H1 (cell line): ENCODE data around the gene ZFR. TPM values are rescaled to one million over a fixed set of nuclear protein-coding genes. Genes with fewer than 3 reads are reported as not detected.

ENCODE experiments used
- CTCF ChIA-PET: fragments of 300-600 bp; sonication (Branson Sonifier 250); formaldehyde crosslinking; loops from one replicate; lab custom pipeline; 2021; ENCODE audit not compliant: partially characterized antibody; lab: Charles Lee
- POLR2A ChIA-PET: fragments of 300-600 bp; sonication (Branson Sonifier 250); formaldehyde crosslinking; loops from one replicate; lab custom pipeline; 2021; ENCODE audit warnings: inconsistent platforms; ENCODE audit not compliant: partially characterized antibody; lab: Charles Lee
- DNase-seq, 2 experiments: peaks; one replicate each; pipeline versions ENCODE4 v3.0.0 to v3.0.0-alpha.2; 2010 to 2022; ENCODE audit warnings: low spot score in 2 of 2, low read depth in 1 of 2, mixed read lengths in 1 of 2
- FAIRE-seq: peaks from 2 replicates; lab custom pipeline; 2011; peaks lifted over from hg19 to GRCh38; lab: Jason Lieb, UNC
- H2AFZ ChIP-seq: 2 replicates; pipeline ENCODE4 v1.8.1; 2012; ENCODE audit warnings: low read length, inconsistent platforms
- H2AK5ac ChIP-seq: 2 replicates; pipeline ENCODE4 v1.6.1; 2013; ENCODE audit warnings: low read depth, low read length
- H2BK120ac ChIP-seq: replicated peaks from 2 replicates; pipeline ENCODE3; 2013; ENCODE audit warnings: low read depth, low read length, inconsistent platforms
- H2BK12ac ChIP-seq: 2 replicates; pipeline ENCODE4 v1.6.1; 2013; ENCODE audit warnings: low read depth, low read length
- H2BK15ac ChIP-seq: 2 replicates; pipeline ENCODE4 v1.6.1; 2013; ENCODE audit warnings: low read length
- H2BK20ac ChIP-seq: 2 replicates; pipeline ENCODE4 v1.6.1; 2013; ENCODE audit warnings: low read length
- H2BK5ac ChIP-seq: 2 replicates; pipeline ENCODE4 v1.6.1; 2013; ENCODE audit warnings: low read depth, low read length
- H3K14ac ChIP-seq: 2 replicates; pipeline ENCODE4 v1.6.1; 2013; ENCODE audit warnings: inconsistent platforms; ENCODE audit not compliant: insufficient read length
- H3K18ac ChIP-seq: 2 replicates; pipeline ENCODE4 v1.6.1; 2013; ENCODE audit warnings: low read length; ENCODE audit errors: extremely low read depth
- H3K23ac ChIP-seq: 2 replicates; pipeline ENCODE4 v1.6.1; 2013; ENCODE audit warnings: inconsistent platforms; ENCODE audit not compliant: insufficient read length
- H3K23me2 ChIP-seq: 2 replicates; pipeline ENCODE4 v1.6.1; 2013; ENCODE audit warnings: low read depth, low read length
- H3K27ac ChIP-seq: 2 replicates; pipeline ENCODE4 v1.6.1; 2011; ENCODE audit warnings: low read depth, low read length, inconsistent platforms
- H3K27me3 ChIP-seq, 4 experiments: replicated peaks in 1 of 4; 1 replicate in 1 of 4; 2 replicates in 3 of 4; pipeline versions ENCODE4 v1.6.1 to v1.8.1; 2011 to 2013; ENCODE audit warnings: low read length in 3 of 4, mild to moderate bottlenecking in 3 of 4, inconsistent platforms in 2 of 4, mixed read lengths in 2 of 4, moderate library complexity in 1 of 4; ENCODE audit not compliant: control insufficient read depth in 3 of 4, insufficient read depth in 3 of 4; ENCODE audit errors: extremely low read depth in 1 of 4
- H3K36me3 ChIP-seq, 4 experiments: 2 replicates each; pipeline versions ENCODE4 v1.6.1 to v1.8.1; 2011 to 2013; ENCODE audit warnings: mild to moderate bottlenecking in 4 of 4, low read length in 3 of 4, moderate library complexity in 2 of 4, control low read depth in 1 of 4, inconsistent platforms in 1 of 4; ENCODE audit not compliant: insufficient read depth in 4 of 4, control insufficient read depth in 2 of 4
- H3K4ac ChIP-seq: replicated peaks from 2 replicates; pipeline ENCODE3; 2013; ENCODE audit warnings: low read length, low read depth, mixed read lengths, inconsistent platforms; ENCODE audit not compliant: insufficient read length
- H3K4me1 ChIP-seq, 4 experiments: replicated peaks in 1 of 4; 1 replicate in 1 of 4; 2 replicates in 3 of 4; pipeline versions ENCODE4 v1.6.1 to v1.8.1; 2011 to 2013; ENCODE audit warnings: low read length in 3 of 4, inconsistent platforms in 2 of 4, mixed read lengths in 1 of 4; ENCODE audit not compliant: insufficient read depth in 4 of 4, control insufficient read depth in 3 of 4
- H3K4me2 ChIP-seq, 2 experiments: 2 replicates each; pipeline versions ENCODE4 v1.6.1 to v1.8.1; 2011 to 2013; ENCODE audit warnings: low read depth in 2 of 2, low read length in 2 of 2, control low read depth in 1 of 2, inconsistent platforms in 1 of 2, mild to moderate bottlenecking in 1 of 2; ENCODE audit not compliant: insufficient read depth in 1 of 2
- H3K4me3 ChIP-seq, 4 experiments: fragments of 200-600, 300-600 bp in 1 of 4; sonication (generic), shearing (Covaris generic), sonication (Bioruptor Twin) in 1 of 4; 2 replicates each; pipeline versions ENCODE4 v1.5.1 to v1.8.1; 2011 to 2016; ENCODE audit warnings: low read length in 4 of 4, low read depth in 3 of 4, control low read depth in 2 of 4, inconsistent platforms in 2 of 4, mild to moderate bottlenecking in 2 of 4, mixed read lengths in 1 of 4, moderate library complexity in 1 of 4; ENCODE audit not compliant: insufficient read depth in 2 of 4; ENCODE audit errors: extremely low read depth in 1 of 4
- H3K56ac ChIP-seq: replicated peaks from 2 replicates; pipeline ENCODE3; 2013; ENCODE audit warnings: low read depth, mild to moderate bottlenecking, mixed read lengths, low read length, inconsistent platforms; ENCODE audit not compliant: insufficient read length
- H3K79me1 ChIP-seq: 2 replicates; pipeline ENCODE4 v1.6.1; 2013; ENCODE audit warnings: low read depth, low read length, control low read depth
- H3K79me2 ChIP-seq, 2 experiments: 2 replicates each; pipeline versions ENCODE4 v1.6.1 to v1.8.1; 2012 to 2013; ENCODE audit warnings: low read length in 2 of 2, mild to moderate bottlenecking in 2 of 2, inconsistent platforms in 1 of 2; ENCODE audit not compliant: insufficient read depth in 2 of 2, control insufficient read depth in 1 of 2
- H3K9ac ChIP-seq, 4 experiments: replicated peaks in 1 of 4; 1 replicate in 1 of 4; 2 replicates in 3 of 4; pipeline versions ENCODE4 v1.6.1 to v1.8.1; 2011 to 2013; ENCODE audit warnings: low read depth in 3 of 4, low read length in 3 of 4, control low read depth in 2 of 4, mild to moderate bottlenecking in 2 of 4, moderate library complexity in 2 of 4, inconsistent platforms in 1 of 4; ENCODE audit errors: extremely low read depth in 1 of 4
- H3K9me3 ChIP-seq, 2 experiments: 2 replicates each; pipeline versions ENCODE4 v1.6.1 to v1.8.1; 2012 to 2013; ENCODE audit warnings: mild to moderate bottlenecking in 2 of 2, moderate library complexity in 2 of 2, control low read depth in 1 of 2, inconsistent platforms in 1 of 2, low read depth in 1 of 2, low read length in 1 of 2, mixed read lengths in 1 of 2; ENCODE audit not compliant: insufficient read depth in 2 of 2
- H4K20me1 ChIP-seq, 2 experiments: replicated peaks in 1 of 2; 2 replicates each; pipeline versions ENCODE3 to v1.8.1; 2011 to 2013; ENCODE audit warnings: inconsistent platforms in 2 of 2, low read length in 2 of 2, mild to moderate bottlenecking in 1 of 2; ENCODE audit not compliant: insufficient read depth in 2 of 2, control insufficient read depth in 1 of 2
- H4K5ac ChIP-seq: 2 replicates; pipeline ENCODE4 v1.6.1; 2013; ENCODE audit warnings: low read length, low read depth, mixed read lengths, inconsistent platforms; ENCODE audit not compliant: insufficient read length
- H4K8ac ChIP-seq: 2 replicates; pipeline ENCODE4 v1.8.0; 2013; ENCODE audit warnings: mild to moderate bottlenecking, moderate library complexity, low read length, inconsistent platforms; ENCODE audit not compliant: insufficient read depth; ENCODE audit errors: extremely low read depth
- H4K91ac ChIP-seq: replicated peaks from 2 replicates; pipeline ENCODE3; 2013; ENCODE audit warnings: low read length, mixed read lengths, inconsistent platforms; ENCODE audit not compliant: insufficient read length
- FOSL1 ChIP-seq: IDR thresholded peaks from 2 replicates; pipeline ENCODE4 v1.6.1; 2011; ENCODE audit warnings: mild to moderate bottlenecking, low read depth, low read length, moderate library complexity; ENCODE audit not compliant: insufficient read depth
- TCF12 ChIP-seq: IDR thresholded peaks from 2 replicates; pipeline ENCODE4 v1.6.1; 2011; ENCODE audit warnings: low read depth, mild to moderate bottlenecking, low read length
- WGBS, 2 experiments: shearing (Covaris generic) in 1 of 2; methylation state at CpG; one replicate each; pipeline versions ENCODE4 v1.1.6 to v1.1.7; 2013 to 2015; ENCODE audit warnings: low lambda C conversion rate in 2 of 2, mixed read lengths in 2 of 2, inconsistent platforms in 1 of 2, low coverage in 1 of 2, missing lambda C conversion rate in 1 of 2; ENCODE audit not compliant: insufficient replicate concordance in 2 of 2, insufficient coverage in 1 of 2, insufficient read length in 1 of 2; ENCODE audit errors: extremely low coverage in 1 of 2, missing lambda C conversion rate in 1 of 2; 5-methylcytosine and 5-hydroxymethylcytosine counted together
- polyA plus RNA-seq, 7 experiments: library from polyadenylated mRNA; depleted of rRNA in 3 of 7; stranded (reverse) in 5 of 7; unstranded in 2 of 7; fragments of >200 nt in 5 of 7; fragments of 200-250 nt in 2 of 7; gene quantifications; 1 replicate in 5 of 7; 2 replicates in 1 of 7; 4 replicates in 1 of 7; pipeline versions ENCODE4 v1.2.1 to v1.2.3, GENCODE V29; 2011 to 2013; ENCODE audit warnings: missing spikeins in 2 of 7, mixed read lengths in 2 of 7
- total RNA-seq: library from RNA; stranded (reverse); fragmentation: NEBNext Ultra II Directional; extraction: Animal tissue kit (Norgen Biotek cat#: 25700); gene quantifications from 2 replicates; pipeline ENCODE4 v1.2.1, GENCODE V29; 2021

The ZFR gene
- total and polyA plus RNA-seq, 2 of the 8 experiments (the other 6 are each of a cell fraction or from before 2014, with no cell fraction given), result 68.8 to 92.7 TPM

- Histone ChIP-seq H3K4me2 (no peak overlapping the region), H2BK12ac (no peak overlapping the region), H2BK15ac (no peak overlapping the region), H2BK120ac (no peak overlapping the region), H3K79me1 (no peaks in the 10 kb centered on the region), H2BK20ac (no peak overlapping the region), H4K5ac (no peak overlapping the region), H3K9ac (no peak overlapping the region), H3K4me3 (no peak overlapping the region), H3K27ac (no peak overlapping the region), H3K79me2 (no peaks in the 10 kb centered on the region), H4K20me1 (no peaks in the 10 kb centered on the region), H4K91ac (no peak overlapping the region), H4K8ac (no peak overlapping the region), H3K18ac (no peak overlapping the region), H3K23ac (no peak overlapping the region), H3K4ac (no peak overlapping the region), H3K27me3 (no peaks in the 10 kb centered on the region), H2BK5ac (no peak overlapping the region), H3K23me2 (no peaks in the 10 kb centered on the region), H3K4me1 (no peaks in the 10 kb centered on the region), H2AFZ (no peak overlapping the region), H3K36me3 (no peaks in the 10 kb centered on the region), H3K56ac (no peak overlapping the region), H3K14ac (no peak overlapping the region), H2AK5ac (no peak overlapping the region), H3K9me3 (no peaks in the 10 kb centered on the region)
- CTCF ChIA-PET, result interaction anchor here (0.9 to 8.8 kb wide), 5 partner anchors 15 to 102 kb away, joined by 3 to 158 read pairs (median 31); partner anchors contain the start of gene SUB1
- DNase-seq, result no peak
- FAIRE-seq, result no peak
- WGBS, 2 experiments, result 95% methylated on average over 3 of the region's 3 CpGs; no CpG with 5 or more reads in 1 of the 2 experiments
- TF ChIP-seq FOSL1 (no peak), TCF12 (no peak)
- POLR2A ChIA-PET, result interaction anchor here (0.5 to 1.6 kb wide), 2 partner anchors 10 to 103 kb away, joined by 3 to 4 read pairs; no protein-coding TSS in a partner anchor
Measured at GRCh38 chr5:32487008-32487407, 42.5 kb upstream of the ZFR start.
